ENCODE data around the gene LEF1.

Gene LEF1

DNA sequence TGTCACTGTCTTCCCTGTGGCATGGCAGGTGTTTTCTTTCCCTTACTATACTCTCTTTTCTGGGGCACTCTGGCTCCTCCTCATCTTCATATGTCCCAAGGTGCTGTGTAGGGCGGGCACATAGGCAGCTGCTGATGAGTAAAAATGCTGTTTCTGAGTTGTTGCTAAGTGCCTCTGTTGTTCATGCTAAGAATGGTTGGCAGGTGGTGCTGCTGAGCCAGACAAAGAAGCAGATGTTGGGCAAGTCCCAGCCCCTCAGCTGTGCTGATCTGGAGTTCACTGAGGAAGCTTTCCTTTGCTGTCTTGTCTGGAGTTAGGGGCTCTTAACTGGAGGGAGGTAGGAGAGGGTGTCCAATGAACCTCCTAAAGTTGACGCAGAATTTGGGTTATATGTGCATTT lies 138.4 kb downstream of the LEF1 start:
- DNase-seq (ENCODE audit: insufficient read length, low spot score) (no peak), FAIRE-seq (no peak)
- peak; percentile 36 for TF ChIP-seq CTCF (IDR thresholded peaks at IDR 0.05; ENCODE audit: insufficient read depth, missing control alignments)

DNA sequence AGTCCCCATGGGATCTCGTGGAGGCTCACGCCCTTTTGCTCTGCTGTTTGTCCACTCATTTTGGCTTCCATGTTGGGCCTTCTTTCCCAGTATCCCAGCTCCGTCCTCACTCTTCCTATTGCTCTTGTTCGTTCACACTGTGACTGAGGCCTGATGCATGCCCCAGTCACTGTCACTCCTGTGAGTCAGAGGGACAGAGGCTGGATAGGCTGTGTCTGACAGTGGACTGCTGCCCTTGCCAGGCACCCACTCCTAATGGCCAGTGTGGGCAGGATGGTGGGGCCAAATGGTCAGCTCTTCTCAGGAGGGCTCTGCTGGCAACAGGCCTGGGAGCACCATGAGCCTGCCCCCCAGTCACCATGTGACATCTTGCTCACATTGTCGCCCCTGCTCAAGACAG lies 139.0 kb downstream of the LEF1 start:
- no peak for TF ChIP-seq CTCF (IDR thresholded peaks at IDR 0.05; ENCODE audit: insufficient read depth, missing control alignments)
- FAIRE-seq = no peak
- no peak for DNase-seq (ENCODE audit: insufficient read length, low spot score)

DNA sequence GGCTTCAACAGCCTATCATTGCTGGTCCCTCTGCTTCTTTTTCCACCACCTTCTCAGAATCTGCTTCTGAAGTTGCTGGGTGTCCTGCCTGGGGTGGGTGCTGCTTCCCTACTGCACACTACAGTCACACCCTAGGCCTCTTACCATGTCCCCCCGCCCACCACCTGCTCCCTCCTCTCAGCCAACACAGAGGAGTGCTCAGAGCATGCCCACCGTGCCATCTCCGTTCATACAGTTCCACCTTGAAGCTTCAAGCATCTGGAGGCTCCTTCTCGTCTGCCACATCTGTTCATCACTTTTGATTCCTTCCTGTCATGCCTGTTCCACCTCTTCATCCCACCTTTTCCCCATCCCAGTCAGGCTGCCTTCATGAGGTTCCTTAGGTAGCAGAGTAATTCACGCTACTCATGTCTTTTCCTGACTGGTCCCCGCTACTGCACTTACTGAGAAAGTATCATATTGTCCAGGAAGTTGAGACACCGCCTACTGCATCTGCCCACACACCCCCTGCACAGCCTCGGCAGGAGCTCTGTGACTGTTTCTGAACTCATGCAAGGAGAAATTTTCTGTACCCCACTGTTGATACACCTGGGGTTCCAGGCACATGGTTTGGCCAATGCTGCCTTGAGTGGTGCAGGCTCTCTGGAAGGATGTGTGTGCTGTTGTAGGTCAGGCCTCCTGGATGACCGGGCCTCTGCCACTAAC lies 139.6 kb downstream of the LEF1 start:
- no peak for TF ChIP-seq CTCF (IDR thresholded peaks at IDR 0.05; ENCODE audit: insufficient read depth, missing control alignments)
- no peak for DNase-seq (ENCODE audit: insufficient read length, low spot score)
- FAIRE-seq = no peak

- DNase-seq (ENCODE audit: insufficient read length, low spot score) (no peak), FAIRE-seq (no peak)
- no peak for TF ChIP-seq CTCF (IDR thresholded peaks at IDR 0.05; ENCODE audit: insufficient read depth, missing control alignments)
These were observed 143.9 kb downstream of the LEF1 start for GRCh38 chr4:108024878-108025165.

DNA sequence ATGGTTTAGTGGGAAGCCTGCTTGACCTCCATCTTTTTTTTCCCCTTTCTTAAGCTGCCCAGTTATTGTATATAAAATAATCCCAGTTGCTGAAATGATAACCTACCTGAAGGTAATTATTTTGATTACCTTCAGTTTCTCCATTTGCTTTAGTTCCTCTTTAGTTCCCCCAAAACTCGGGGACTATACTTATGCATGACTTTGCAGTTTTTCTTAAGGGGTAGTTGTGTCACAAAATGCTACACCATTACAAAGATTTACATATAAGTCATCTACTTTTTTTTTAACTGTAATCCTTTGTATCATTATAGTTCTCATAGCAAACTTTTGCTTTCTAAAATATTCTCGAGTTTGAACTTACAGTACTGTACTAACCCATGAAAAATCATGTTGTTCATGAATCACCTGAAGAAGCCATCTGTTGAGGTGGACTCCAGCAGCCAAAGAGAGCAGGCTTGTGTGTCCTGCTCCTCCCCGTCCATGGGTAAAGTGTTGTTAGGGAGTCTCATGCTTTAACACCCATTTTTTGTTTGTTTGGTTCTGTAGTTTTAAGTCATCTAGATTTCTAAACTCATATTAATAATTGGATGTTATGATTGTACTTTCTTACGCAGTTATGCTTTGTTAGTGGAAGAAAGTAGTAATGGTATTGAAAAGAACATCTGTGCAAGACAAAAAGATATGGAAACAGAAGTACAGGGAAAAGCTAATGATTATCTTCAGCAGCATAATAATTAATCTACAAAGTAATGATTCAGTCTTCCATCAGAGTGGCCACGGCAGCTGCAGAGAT lies 144.5 kb downstream of the LEF1 start:
- no peak for TF ChIP-seq CTCF (IDR thresholded peaks at IDR 0.05; ENCODE audit: insufficient read depth, missing control alignments)
- no peak for FAIRE-seq
- DNase-seq (ENCODE audit: insufficient read length, low spot score) = no peak

- DNase-seq (ENCODE audit: insufficient read length, low spot score) (no peak), FAIRE-seq (no peak)
- no peak for TF ChIP-seq CTCF (IDR thresholded peaks at IDR 0.05; ENCODE audit: insufficient read depth, missing control alignments)
These were observed 149.9 kb downstream of the LEF1 start for GRCh38 chr4:108018884-108019187.
